ENCODE results near the gene POM121.
"Not testable (repeated sequence)": the region's sequence is repeated elsewhere in the genome, so short reads cannot be mapped to it uniquely, and the experiment has no call there.

The POM121 gene

GRCh38 chr7:72949276-72949675, 24.4 kb downstream of the POM121 start:
- DNase-seq (ENCODE audit: low read depth, low spot score), result not testable (repeated sequence)

- DNase-seq (ENCODE audit: low read depth, low spot score), result not testable (repeated sequence)
Observed at GRCh38 chr7:72949686-72950085, 24.8 kb downstream of the POM121 start.

GRCh38 chr7:72950432-72950831, 25.5 kb downstream of the POM121 start:
- DNase-seq (ENCODE audit: low read depth, low spot score), result not testable (repeated sequence)

- DNase-seq (ENCODE audit: low read depth, low spot score), result not testable (repeated sequence)
Observed at GRCh38 chr7:72953901-72954562, 29.1 kb downstream of the POM121 start.

- not testable (repeated sequence) for DNase-seq (ENCODE audit: low read depth, low spot score)
Observed at GRCh38 chr7:72954563-72955198, 29.8 kb downstream of the POM121 start.

- not testable (repeated sequence) for DNase-seq (ENCODE audit: low read depth, low spot score)
Observed at GRCh38 chr7:72960029-72960428, 35.1 kb downstream of the POM121 start.

- DNase-seq (ENCODE audit: low read depth, low spot score), result not testable (repeated sequence)
Observed at GRCh38 chr7:72960626-72961345, 35.9 kb downstream of the POM121 start.

GRCh38 chr7:72961346-72961650, 36.4 kb downstream of the POM121 start:
- DNase-seq (ENCODE audit: low read depth, low spot score), result not testable (repeated sequence)

- not testable (repeated sequence) for DNase-seq (ENCODE audit: low read depth, low spot score)
Observed at GRCh38 chr7:72963056-72963455, 38.2 kb downstream of the POM121 start.

GRCh38 chr7:72965186-72965975, 40.5 kb downstream of the POM121 start:
- DNase-seq (ENCODE audit: low read depth, low spot score), result not testable (repeated sequence)

- not testable (repeated sequence) for DNase-seq (ENCODE audit: low read depth, low spot score)
Observed at GRCh38 chr7:72966892-72967291, 42.0 kb downstream of the POM121 start.

- DNase-seq (ENCODE audit: low read depth, low spot score), result not testable (repeated sequence)
Observed at GRCh38 chr7:72968980-72969516, 44.2 kb downstream of the POM121 start, which contains the start of gene TRIM74. TSS of gene TRIM74 (minus strand) at chr7:72969466. CDS start at chr7:72966157, 3,309 bp downstream.

- not testable (repeated sequence) for DNase-seq (ENCODE audit: low read depth, low spot score)
Observed at GRCh38 chr7:72969688-72970087, 44.8 kb downstream of the POM121 start.

- not testable (repeated sequence) for DNase-seq (ENCODE audit: low read depth, low spot score)
Observed at GRCh38 chr7:72971505-72971904, 46.6 kb downstream of the POM121 start.

GRCh38 chr7:72974781-72975180, 49.9 kb downstream of the POM121 start:
- not testable (repeated sequence) for DNase-seq (ENCODE audit: low read depth, low spot score)

- DNase-seq (ENCODE audit: low read depth, low spot score), result not testable (repeated sequence)
Observed at GRCh38 chr7:72975656-72976286, 50.9 kb downstream of the POM121 start.

- not testable (repeated sequence) for DNase-seq (ENCODE audit: low read depth, low spot score)
Observed at GRCh38 chr7:72976434-72976833, 51.5 kb downstream of the POM121 start.

GRCh38 chr7:72980382-72980781, 55.5 kb downstream of the POM121 start:
- not testable (repeated sequence) for DNase-seq (ENCODE audit: low read depth, low spot score)

GRCh38 chr7:72982084-72982483, 57.2 kb downstream of the POM121 start:
- not testable (repeated sequence) for DNase-seq (ENCODE audit: low read depth, low spot score)

- DNase-seq (ENCODE audit: low read depth, low spot score), result not testable (repeated sequence)
Observed at GRCh38 chr7:72990146-72990913, 65.4 kb downstream of the POM121 start.
